ENCODE results near the gene RNF217.
"Not testable (repeated sequence)": the region's sequence is repeated elsewhere in the genome, so short reads cannot be mapped to it uniquely, and the experiment has no call there.

The RNF217 gene

DNA sequence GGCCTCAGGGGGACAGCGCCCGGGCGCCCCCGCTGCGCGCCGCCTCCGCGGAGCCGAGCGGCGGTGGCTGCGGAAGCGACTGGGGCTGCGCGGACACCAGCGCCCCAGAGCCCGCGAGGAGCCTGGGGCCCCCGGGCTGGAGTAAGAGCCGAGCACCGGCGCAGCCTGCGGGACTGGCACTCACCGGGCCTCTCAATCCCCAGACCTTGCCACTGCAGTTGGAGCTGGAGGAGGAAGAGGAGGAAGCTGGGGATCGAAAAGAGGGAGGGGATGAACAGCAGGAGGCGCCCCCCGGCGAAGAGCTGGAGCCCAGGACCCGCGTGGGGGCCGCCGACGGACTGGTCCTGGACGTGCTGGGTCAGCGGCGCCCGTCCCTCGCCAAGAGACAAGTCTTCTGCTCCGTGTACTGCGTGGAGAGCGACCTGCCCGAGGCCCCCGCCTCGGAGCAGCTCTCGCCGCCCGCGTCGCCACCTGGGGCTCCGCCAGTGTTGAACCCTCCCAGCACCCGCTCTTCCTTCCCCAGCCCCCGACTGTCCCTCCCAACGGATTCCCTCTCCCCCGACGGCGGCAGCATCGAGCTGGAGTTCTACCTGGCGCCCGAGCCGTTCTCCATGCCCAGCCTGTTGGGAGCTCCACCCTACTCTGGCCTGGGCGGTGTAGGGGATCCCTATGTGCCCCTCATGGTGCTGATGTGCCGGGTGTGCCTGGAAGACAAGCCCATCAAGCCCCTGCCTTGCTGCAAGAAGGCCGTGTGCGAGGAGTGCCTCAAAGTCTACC lies 590 bp downstream of the RNF217 start:
- DNase-seq (ENCODE audit: low read depth in 1 of 2, low spot score in 1 of 2), result no peak

- no peak for DNase-seq (ENCODE audit: low read depth in 1 of 2, low spot score in 1 of 2)
Measured at GRCh38 chr6:124963416-124963785, 1.2 kb downstream of the RNF217 start.

DNA sequence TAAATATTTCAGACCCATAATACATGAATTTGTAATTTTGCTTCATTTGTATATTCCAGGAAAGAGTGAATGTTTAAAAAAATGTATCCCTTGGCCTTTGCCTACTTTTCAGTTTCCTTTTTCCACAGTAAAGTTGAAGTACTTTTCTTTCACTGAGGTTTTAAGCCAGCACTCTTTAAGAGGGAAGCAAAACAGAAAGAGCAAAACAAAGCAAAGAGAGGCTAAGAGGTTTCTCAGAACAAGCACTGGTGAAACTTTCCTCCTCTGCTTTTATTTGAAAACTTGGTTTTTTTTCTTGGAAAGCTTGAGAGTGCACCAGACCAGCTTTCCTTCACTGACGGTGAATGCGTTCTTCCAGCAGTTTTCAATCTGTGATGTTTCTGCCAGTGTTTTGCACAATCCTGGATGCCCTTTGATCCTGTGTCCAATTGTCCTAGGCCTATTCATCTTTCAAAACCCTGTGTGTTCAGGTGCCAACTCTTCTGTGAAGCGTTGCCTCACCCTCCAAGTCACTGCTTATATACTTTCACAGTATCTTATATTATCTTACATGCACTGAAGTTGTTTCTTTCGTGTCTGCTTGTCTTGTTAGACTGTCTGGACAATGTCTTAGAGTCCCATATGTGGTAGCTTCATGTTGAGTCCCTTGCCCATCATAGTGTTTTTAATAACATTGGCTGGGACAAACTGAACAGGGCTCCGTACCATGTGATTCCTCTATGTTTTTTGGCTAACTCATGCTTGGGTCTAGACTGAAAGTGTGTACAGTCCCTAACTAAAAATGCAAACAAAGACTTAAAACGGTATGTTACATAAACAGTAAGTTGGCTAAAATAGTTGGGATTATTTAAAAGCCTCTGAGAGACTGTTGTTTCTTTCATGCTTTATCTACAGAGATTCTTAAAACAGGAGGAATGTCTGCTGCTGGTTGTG lies 1.9 kb downstream of the RNF217 start:
- DNase-seq (ENCODE audit: low read depth in 1 of 2, low spot score in 1 of 2), result no peak

DNA sequence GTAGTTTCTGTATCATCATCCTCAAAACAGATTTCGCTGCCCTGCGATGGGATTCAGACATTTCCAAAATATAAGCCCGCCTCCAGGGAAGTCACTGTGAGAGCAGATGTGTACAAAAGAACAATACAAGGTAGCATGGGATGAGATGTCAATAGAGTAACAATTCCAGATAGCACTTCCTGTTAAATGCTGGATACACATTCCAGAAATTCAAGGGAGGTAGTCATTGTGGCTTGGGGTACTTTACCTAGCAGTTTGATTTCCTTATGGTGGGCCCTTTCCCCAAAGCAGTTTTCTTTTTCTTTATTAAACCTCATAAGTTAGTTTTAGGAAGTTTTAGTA lies 2.5 kb downstream of the RNF217 start:
- DNase-seq (ENCODE audit: low read depth in 1 of 2, low spot score in 1 of 2), result no peak

DNA sequence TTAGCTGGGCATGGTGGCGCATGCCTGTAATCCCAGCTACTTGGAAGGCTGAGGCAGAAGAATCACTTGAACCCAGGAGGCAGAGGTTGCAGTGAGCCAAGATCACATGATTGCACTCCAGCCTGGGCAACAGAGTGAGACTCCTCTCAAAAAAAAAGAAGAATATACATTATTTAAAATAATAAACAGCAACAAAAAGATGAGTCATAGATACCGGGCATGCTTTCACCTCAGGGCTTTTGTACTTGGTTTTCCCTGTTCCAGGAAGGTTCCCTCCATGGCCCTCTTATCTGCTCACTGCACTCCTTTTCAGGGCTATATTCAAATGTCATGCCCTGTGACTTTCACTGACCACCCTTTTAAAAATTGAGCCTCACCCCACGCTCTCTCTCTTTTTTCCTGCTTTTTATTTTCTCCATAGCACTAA lies 3.2 kb downstream of the RNF217 start:
- DNase-seq (ENCODE audit: low read depth in 1 of 2, low spot score in 1 of 2), result not testable (repeated sequence)

GRCh38 chr6:124967444-124967843 lies 5.2 kb downstream of the RNF217 start:
- no peak for DNase-seq (ENCODE audit: low read depth in 1 of 2, low spot score in 1 of 2)

DNA sequence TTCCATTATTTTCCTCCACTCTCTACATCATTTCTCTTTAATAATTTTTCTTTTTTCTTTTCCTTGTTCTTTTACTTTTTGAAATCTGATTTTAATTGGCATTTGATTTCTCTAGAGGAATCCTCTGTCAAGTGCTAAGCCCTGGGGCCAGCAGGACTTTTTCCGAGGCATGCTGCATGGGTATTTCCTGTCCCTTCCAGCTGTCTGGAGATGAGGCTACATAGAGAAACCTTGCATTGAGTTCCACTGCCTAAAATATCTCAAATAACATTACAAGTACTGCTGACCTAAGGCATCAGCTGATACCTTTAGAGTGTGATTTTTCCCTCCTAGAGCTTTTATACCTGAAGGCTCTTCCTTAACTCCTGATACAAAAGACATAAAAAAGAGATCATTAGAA lies 6.2 kb downstream of the RNF217 start:
- no peak for DNase-seq (ENCODE audit: low read depth in 1 of 2, low spot score in 1 of 2)

- DNase-seq (ENCODE audit: low read depth in 1 of 2, low spot score in 1 of 2), result no peak
Measured at GRCh38 chr6:124970243-124970642, 8.0 kb downstream of the RNF217 start.

DNA sequence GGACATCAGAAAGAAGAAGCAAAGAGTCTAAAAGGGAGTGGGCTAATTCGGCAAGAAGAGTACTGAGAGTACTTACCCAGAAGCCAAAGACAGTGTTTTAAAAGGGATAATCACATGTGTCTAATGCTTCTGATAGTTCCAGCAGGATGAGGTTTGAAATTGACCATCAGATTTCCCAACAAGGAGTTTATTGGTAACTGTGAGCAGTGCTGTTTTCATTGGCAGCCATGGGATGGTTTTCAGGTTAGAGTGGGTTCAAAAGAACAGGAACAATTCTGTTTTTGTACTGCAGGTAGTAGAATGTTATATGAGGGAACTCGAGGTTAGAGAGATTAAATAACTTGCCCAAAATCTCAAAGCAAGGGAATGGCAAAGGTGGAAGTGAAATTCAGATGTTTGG lies 8.5 kb downstream of the RNF217 start:
- DNase-seq (ENCODE audit: low read depth in 1 of 2, low spot score in 1 of 2), result no peak

- DNase-seq (ENCODE audit: low read depth in 1 of 2, low spot score in 1 of 2), result no peak
Measured at GRCh38 chr6:124973780-124974179, 11.5 kb downstream of the RNF217 start.

GRCh38 chr6:124974771-124975377 lies 12.6 kb downstream of the RNF217 start:
- no peak for DNase-seq (ENCODE audit: low read depth in 1 of 2, low spot score in 1 of 2)

DNA sequence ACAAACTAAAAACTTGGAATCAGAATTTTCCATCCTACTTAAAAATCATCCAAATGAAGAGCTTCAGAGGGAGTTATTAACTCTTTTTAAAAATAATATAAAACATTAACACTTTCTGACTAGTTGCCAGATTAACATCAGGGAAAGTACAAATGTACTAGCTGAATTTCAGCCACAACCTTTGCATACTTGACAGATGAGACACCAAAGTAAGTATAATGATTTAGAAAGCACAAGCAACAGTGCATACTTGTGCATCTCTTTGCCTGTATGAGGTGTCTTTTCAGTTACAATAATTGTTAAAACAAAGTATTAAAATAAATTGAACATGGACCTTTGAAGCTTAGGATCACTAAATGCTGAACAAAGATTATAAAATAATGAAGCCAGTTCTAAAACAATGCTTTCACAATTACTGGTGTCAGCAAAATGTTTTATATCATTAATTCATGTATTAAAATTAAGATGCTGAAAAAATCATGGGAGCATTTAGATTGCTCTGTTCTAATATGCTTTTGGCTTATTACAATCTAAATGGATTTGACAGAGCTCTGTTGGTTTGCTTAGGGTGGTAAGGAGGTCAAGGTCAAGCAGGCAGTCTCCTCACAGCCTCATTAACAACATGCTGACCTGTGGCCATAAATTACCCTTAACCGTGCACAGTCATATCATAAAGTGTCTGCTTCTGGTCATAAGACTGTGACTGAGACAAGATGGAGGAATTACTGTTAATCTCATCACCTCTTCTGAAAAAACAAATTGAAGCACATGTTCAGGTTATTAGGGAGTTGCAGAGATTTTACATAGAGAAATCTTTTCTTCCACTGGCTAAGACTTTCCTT lies 15.1 kb downstream of the RNF217 start:
- DNase-seq (ENCODE audit: low read depth in 1 of 2, low spot score in 1 of 2), result no peak

DNA sequence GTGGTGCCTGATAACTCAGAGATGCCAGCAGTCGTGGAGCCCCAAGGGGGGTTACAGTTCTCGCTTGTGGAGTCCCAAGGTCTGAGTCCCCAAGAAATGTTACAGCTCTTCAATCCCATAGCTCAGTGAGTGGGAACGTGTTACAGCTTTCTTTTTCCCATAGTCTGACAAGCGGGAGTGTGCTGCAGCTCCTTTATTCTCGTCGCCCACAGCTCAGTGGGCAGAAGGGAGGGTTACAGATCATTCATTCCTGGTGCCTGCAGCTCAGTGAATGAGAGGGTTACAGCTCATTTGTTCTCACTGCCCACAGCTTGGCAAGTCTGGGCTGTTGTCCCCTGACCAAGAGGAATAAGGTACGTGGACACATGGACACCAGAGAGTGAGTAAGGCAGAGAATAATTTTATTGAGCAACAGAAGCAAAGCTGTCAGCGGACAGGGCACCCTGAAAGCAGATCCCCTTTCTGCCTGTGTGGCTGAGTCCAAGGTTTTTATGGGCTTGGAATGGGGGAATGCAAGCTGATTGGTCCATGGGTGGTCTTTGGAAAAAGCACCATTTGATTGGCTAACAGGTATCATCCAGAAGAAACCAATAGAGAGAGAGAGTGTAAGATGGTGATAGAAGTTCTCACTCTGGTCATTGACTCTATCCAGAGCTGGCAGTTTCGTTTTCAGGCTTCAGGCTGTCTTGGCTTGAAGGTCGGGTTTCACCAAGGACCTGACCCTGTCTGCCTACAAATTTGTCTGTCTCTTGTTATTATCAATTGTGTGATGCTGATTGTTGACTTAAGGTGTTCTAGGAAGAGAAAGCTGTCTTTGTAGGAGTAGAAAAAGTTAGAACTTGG lies 16.4 kb downstream of the RNF217 start:
- no peak for DNase-seq (ENCODE audit: low read depth in 1 of 2, low spot score in 1 of 2)

DNA sequence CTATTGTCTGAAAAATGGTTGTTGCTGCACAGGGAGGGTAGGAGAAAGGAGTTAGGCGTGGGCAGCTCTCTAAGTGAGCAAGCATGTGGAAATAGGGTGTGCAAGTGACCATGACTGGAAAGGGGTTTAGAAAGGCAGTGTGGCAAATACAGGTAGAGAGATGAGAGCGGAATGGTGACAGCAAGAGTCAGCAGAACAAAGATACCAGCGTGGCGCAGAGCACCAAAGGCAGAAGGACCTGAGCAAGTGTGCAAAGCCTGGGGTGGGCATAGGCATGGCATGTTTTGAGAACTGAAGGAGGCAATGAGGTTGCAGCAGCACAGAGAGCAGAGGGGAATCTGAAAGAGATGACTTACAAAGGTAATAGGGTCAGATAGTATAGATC lies 17.0 kb downstream of the RNF217 start:
- DNase-seq (ENCODE audit: low read depth in 1 of 2, low spot score in 1 of 2), result no peak

GRCh38 chr6:124982669-124983068 lies 20.4 kb downstream of the RNF217 start:
- no peak for DNase-seq (ENCODE audit: low read depth in 1 of 2, low spot score in 1 of 2)

GRCh38 chr6:124983383-124984083 lies 21.3 kb downstream of the RNF217 start:
- no peak for DNase-seq (ENCODE audit: low read depth in 1 of 2, low spot score in 1 of 2)

DNA sequence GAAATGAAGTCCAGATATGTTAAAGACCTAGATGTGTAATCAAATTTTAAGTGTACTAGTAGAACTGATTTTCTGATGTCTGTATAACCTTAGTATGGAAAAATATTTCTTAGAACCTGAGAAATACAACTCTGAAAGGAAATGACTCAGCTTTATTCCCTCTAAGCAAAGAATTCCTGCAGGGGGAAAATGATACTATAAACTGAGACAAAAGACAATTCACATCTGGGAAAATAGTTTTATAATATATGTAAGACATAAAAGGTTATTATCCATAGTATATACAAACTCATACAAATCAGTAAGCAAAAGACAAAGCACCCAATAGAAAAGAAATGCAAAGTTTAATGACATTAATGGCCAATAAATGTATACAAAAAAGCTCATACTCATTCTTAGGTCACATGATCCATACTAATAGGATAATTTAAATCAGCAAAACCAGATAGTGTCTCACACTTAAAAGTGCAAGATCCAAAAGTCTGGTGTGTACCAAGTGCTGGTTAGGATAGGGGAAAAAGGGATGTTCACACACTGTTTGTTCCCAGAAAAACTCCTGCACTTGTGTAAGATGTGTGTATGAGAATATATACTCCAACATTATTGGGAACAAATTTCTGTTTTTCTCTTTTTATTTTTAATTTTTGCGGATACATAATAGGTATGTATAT lies 22.6 kb downstream of the RNF217 start:
- no peak for DNase-seq (ENCODE audit: low read depth in 1 of 2, low spot score in 1 of 2)

GRCh38 chr6:124986164-124986563 lies 23.9 kb downstream of the RNF217 start:
- DNase-seq (ENCODE audit: low read depth in 1 of 2, low spot score in 1 of 2), result no peak

GRCh38 chr6:124987291-124987690 lies 25.1 kb downstream of the RNF217 start:
- no peak for DNase-seq (ENCODE audit: low read depth in 1 of 2, low spot score in 1 of 2)

Measured in activated T-helper 1 cell treated with anti-CD3 and anti-CD28 coated beads, Interleukin-2, amount 50 U/mL, for 16 hours (primary cell).